Measurements from ENCODE around the gene HCN2. TPM values are rescaled to one million over a fixed set of nuclear protein-coding genes. Genes with fewer than 3 reads are reported as not detected.

HCN2 gene
- total and polyA plus RNA-seq, 8 donors, result 0.12 to 0.82 (median 0.21) TPM

DNA sequence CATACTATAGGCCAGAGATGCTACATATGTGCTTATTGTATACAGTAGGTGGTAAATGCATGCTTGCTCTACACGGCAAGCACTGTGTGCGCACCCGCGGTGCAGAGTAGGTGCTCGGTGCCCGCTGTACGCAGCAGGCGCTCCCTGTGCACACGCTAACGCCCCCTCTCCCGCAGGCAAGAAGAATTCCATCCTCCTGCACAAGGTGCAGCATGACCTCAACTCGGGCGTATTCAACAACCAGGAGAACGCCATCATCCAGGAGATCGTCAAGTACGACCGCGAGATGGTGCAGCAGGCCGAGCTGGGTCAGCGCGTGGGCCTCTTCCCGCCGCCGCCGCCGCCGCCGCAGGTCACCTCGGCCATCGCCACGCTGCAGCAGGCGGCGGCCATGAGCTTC, 25.9 kb downstream of the HCN2 start:
- no peak for FAIRE-seq
- peak in 3 of 4 donors; percentile 17 to 55 (median 40) for ATAC-seq
- Histone ChIP-seq H3K27me3 (no peaks in the 10 kb centered on the region), H3K4me3 (no peak overlapping the region), H3K9me3 (no peaks in the 10 kb centered on the region), H3K4me1 (no peaks in the 10 kb centered on the region), H3K36me3 (peaks cover 2 to 22% (median 7%) of the 10 kb centered on the region in 3 donors), H3K27ac (no peak overlapping the region)
- no peak for DNase-seq
- TF ChIP-seq, protein P1, sequence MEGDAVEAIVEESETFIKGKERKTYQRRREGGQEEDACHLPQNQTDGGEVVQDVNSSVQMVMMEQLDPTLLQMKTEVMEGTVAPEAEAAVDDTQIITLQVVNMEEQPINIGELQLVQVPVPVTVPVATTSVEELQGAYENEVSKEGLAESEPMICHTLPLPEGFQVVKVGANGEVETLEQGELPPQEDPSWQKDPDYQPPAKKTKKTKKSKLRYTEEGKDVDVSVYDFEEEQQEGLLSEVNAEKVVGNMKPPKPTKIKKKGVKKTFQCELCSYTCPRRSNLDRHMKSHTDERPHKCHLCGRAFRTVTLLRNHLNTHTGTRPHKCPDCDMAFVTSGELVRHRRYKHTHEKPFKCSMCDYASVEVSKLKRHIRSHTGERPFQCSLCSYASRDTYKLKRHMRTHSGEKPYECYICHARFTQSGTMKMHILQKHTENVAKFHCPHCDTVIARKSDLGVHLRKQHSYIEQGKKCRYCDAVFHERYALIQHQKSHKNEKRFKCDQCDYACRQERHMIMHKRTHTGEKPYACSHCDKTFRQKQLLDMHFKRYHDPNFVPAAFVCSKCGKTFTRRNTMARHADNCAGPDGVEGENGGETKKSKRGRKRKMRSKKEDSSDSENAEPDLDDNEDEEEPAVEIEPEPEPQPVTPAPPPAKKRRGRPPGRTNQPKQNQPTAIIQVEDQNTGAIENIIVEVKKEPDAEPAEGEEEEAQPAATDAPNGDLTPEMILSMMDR (IDR thresholded peaks at IDR 0.05), result no peak
- intact Hi-C loops (cut with DNase I), result no loop called here
- WGBS, 2 donors, result 30 to 38% methylated on average over 21 to 33 of the region's 33 CpGs

DNA sequence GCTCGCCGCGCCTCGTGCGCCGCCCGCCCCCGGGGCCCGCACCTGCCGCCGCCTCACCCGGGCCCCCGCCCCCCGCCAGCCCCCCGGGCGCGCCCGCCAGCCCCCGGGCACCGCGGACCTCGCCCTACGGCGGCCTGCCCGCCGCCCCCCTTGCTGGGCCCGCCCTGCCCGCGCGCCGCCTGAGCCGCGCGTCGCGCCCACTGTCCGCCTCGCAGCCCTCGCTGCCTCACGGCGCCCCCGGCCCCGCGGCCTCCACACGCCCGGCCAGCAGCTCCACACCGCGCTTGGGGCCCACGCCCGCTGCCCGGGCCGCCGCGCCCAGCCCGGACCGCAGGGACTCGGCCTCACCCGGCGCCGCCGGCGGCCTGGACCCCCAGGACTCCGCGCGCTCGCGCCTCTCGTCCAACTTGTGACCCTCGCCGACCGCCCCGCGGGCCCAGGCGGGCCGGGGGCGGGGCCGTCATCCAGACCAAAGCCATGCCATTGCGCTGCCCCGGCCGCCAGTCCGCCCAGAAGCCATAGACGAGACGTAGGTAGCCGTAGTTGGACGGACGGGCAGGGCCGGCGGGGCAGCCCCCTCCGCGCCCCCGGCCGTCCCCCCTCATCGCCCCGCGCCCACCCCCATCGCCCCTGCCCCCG, 26.5 kb downstream of the HCN2 start:
- no peak overlapping the region for H3K27ac ChIP-seq
- H3K9me3 ChIP-seq, result no peaks in the 10 kb centered on the region
- peak in 1 of 6 donors; percentile 49 for DNase-seq
- ATAC-seq, result no peak
- peaks cover 2 to 22% (median 7%) of the 10 kb centered on the region in 3 donors for H3K36me3 ChIP-seq
- intact Hi-C loops (cut with DNase I), result no loop called here
- 18 to 22% methylated on average over 23 to 94 of the region's 97 CpGs for WGBS, 2 donors
- H3K4me3 ChIP-seq, result no peak overlapping the region
- H3K27me3 ChIP-seq, result no peaks in the 10 kb centered on the region
- H3K4me1 ChIP-seq, result no peaks in the 10 kb centered on the region
- TF ChIP-seq, protein P1 (IDR thresholded peaks at IDR 0.05), result no peak
- FAIRE-seq, result no peak

DNA sequence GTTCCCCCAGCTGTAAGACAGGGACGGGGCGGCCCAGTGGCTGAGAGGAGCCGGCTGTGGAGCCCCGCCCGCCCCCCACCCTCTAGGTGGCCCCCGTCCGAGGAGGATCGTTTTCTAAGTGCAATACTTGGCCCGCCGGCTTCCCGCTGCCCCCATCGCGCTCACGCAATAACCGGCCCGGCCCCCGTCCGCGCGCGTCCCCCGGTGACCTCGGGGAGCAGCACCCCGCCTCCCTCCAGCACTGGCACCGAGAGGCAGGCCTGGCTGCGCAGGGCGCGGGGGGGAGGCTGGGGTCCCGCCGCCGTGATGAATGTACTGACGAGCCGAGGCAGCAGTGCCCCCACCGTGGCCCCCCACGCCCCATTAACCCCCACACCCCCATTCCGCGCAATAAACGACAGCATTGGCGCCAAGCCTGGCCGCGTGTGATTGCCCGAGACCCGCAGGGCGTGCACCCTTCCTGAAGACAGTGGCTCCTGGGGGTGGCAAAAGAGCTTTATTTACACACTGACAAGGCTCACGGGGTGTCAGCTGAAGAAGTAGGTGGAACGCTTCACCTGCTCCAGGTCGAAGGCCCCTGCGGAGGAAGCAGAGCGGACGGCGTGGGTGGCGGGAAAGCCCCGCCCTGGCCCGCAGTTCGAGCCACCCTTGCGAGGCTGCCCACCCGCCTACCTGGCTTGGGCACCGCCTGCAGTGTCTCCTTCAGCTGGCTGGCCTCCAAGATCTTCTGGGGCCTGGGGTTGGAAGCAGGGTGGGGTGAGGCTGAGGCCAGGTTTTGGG, 27.3 kb downstream of the HCN2 start:
- ATAC-seq (peak in 1 of 4 donors; percentile 8), FAIRE-seq (no peak), DNase-seq (peak in 1 of 6 donors; percentile 71)
- WGBS, 2 donors, result 89 to 91% methylated on average over 51 to 58 of the region's 58 CpGs
- Histone ChIP-seq H3K4me3 (no peak overlapping the region), H3K9me3 (no peaks in the 10 kb centered on the region), H3K27ac (no peak overlapping the region), H3K4me1 (no peaks in the 10 kb centered on the region), H3K36me3 (peaks cover 2 to 22% (median 7%) of the 10 kb centered on the region in 3 donors), H3K27me3 (no peaks in the 10 kb centered on the region)
- TF ChIP-seq, protein P1 (IDR thresholded peaks at IDR 0.05), result no peak
- intact Hi-C loops (cut with DNase I), result no loop called here

DNA sequence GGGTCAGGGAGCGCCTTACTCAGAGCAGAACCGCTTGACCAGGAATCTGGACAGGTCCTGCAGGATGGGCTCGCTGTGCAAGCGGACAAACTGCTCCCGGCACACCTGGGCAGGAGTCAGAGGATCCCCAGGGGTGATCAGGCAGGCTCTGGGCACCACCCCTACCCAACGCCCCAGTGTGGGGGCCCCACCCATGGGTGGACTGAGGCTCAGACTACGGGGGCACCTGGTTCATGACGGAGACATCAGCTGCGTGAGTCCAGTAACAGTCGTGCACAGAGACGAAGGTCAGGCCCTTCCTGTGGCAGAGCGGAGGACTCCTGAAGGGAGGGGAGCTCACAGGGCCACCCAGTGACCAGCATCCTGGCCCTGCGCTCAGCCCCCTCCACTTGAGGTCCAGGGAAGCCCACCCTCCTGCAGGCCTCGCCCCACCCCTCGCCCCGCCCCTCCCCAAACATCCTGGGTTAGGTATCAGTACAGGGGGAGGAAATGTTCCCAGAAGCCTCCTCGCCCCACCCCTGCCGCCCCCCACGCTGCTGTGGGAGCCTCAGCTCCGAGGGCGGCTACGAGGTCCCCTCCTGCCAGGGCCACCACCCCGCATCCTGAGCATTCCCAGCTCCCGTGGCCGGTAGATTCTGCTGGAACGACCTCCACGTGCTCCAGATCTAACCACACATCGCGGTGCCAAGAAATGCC, 28.0 kb downstream of the HCN2 start:
- Histone ChIP-seq H3K9me3 (no peaks in the 10 kb centered on the region), H3K36me3 (peaks cover 2 to 22% (median 12%) of the 10 kb centered on the region in 3 donors), H3K27me3 (no peaks in the 10 kb centered on the region), H3K4me3 (no peak overlapping the region), H3K4me1 (no peaks in the 10 kb centered on the region), H3K27ac (no peak overlapping the region)
- ATAC-seq (no peak), FAIRE-seq (no peak), DNase-seq (peak in 1 of 6 donors; percentile 50)
- 93 to 95% methylated on average over 24 to 29 of the region's 29 CpGs for WGBS, 2 donors
- intact Hi-C loops (cut with DNase I), result no loop called here
- TF ChIP-seq, protein P1 (IDR thresholded peaks at IDR 0.05), result no peak

All from pancreas (tissue), 10 donors.